Peyer's patch (tissue), 4 donors: Measurements from ENCODE around the gene RHCE.
"Not testable (repeated sequence)": the region's sequence is repeated elsewhere in the genome, so short reads cannot be mapped to it uniquely, and the experiment has no call there.

ENCODE experiments used
- POLR2A ChIP-seq, 2 donors: fragments of 450-650 bp; IDR thresholded peaks; one replicate each; pipeline ENCODE4 v1.5.1; 2017; ENCODE audit warnings: antibody characterized with exemption in 2 of 2, mild to moderate bottlenecking in 2 of 2, moderate library complexity in 2 of 2
- TF ChIP-seq, protein P1 (sequence below), 6 experiments: fragments of 450-650 bp in 4 of 6; fragments of 200-600 bp in 2 of 6; sonication (generic) in 1 of 6; IDR thresholded peaks; one replicate each; pipeline ENCODE4 v1.5.1; 2017 to 2019; ENCODE audit warnings: antibody characterized with exemption in 6 of 6, mild to moderate bottlenecking in 3 of 6, moderate library complexity in 1 of 6

DNA sequence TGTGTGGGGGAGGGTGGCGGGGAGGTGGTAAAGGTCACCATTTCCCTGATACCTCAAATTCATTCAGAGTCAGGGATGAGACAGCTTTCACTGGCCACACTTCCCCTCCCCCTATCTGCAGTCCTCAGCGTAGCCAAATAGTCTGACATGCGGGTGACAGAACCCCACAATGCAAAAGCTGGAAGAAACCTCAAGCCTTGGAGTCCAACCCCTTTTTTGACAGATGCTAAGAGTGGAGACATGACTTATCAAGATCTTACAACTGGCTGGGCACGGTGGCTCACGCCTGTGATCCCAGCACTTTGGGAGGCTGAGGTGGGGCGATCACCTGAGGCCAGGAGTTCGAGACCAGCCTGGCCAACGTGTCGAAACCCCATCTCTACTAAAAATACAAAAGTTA, 98.5 kb downstream of the RHCE start:
- TF ChIP-seq POLR2A (IDR thresholded peaks at IDR 0.05), result not testable (repeated sequence)
- TF ChIP-seq, protein P1, sequence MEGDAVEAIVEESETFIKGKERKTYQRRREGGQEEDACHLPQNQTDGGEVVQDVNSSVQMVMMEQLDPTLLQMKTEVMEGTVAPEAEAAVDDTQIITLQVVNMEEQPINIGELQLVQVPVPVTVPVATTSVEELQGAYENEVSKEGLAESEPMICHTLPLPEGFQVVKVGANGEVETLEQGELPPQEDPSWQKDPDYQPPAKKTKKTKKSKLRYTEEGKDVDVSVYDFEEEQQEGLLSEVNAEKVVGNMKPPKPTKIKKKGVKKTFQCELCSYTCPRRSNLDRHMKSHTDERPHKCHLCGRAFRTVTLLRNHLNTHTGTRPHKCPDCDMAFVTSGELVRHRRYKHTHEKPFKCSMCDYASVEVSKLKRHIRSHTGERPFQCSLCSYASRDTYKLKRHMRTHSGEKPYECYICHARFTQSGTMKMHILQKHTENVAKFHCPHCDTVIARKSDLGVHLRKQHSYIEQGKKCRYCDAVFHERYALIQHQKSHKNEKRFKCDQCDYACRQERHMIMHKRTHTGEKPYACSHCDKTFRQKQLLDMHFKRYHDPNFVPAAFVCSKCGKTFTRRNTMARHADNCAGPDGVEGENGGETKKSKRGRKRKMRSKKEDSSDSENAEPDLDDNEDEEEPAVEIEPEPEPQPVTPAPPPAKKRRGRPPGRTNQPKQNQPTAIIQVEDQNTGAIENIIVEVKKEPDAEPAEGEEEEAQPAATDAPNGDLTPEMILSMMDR (IDR thresholded peaks at IDR 0.05), result not testable (repeated sequence)
